Measurements from ENCODE around the gene PEAR1. TPM values are rescaled to one million over a fixed set of nuclear protein-coding genes. Genes with fewer than 3 reads are reported as not detected.
A peak's percentile ranks its signal among the peaks of the same experiment; 100 is the strongest.

PEAR1 gene
- polyA plus RNA-seq, 1 donor: 5.9 TPM

DNA sequence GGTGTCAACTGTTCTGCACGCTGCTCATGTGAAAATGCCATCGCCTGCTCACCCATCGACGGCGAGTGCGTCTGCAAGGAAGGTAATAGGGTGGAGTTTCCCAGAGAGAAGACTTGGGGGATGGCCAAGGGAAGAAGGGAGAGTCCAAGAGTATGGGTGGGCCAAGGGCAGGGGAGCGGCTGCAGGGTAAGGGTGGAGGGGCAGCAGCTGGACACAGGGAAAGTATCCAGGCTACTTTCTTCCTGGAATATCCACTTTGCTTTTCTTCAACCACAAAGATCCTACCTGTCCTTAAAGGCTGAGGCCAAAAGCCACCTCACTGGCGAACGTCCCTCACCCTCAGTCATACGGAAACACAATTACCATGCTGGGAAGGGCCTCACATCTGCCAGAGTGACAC, 15.4 kb downstream of the PEAR1 start:
- no peaks in the 10 kb centered on the region for H3K36me3 ChIP-seq (ENCODE audit: control insufficient read depth, insufficient read depth, low read length)
- no peak overlapping the region for H3K27ac ChIP-seq (ENCODE audit: low read length)
- 60% methylated on average over 1 of the region's 10 CpGs for WGBS (ENCODE audit: insufficient coverage, low lambda C conversion rate)
- H3K9me3 ChIP-seq (ENCODE audit: control insufficient read depth, low read depth, low read length): peaks cover 8% of the 10 kb centered on the region
- peaks cover 62% of the 10 kb centered on the region for H3K27me3 ChIP-seq (ENCODE audit: control insufficient read depth, insufficient read depth, low read length)
- H3K4me3 ChIP-seq (ENCODE audit: low read length): no peak overlapping the region
- DNase-seq: no peak
- peaks cover 12% of the 10 kb centered on the region for H3K4me1 ChIP-seq (ENCODE audit: control insufficient read depth, insufficient read depth, low read length)

DNA sequence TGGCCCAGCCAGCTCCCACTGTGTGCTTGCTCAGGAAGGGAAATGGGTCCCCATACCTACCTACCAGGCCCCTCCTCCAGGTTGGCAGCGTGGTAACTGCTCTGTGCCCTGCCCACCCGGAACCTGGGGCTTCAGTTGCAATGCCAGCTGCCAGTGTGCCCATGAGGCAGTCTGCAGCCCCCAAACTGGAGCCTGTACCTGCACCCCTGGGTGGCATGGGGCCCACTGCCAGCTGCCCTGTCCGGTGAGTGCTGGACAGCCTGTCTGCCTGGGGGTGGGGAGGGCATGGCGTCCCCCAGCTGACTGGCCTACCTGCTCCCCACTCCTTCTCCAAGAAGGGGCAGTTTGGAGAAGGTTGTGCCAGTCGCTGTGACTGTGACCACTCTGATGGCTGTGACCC, 16.2 kb downstream of the PEAR1 start:
- peaks cover 60% of the 10 kb centered on the region for H3K27me3 ChIP-seq (ENCODE audit: control insufficient read depth, insufficient read depth, low read length)
- no CpG with 5 or more reads among the region's 5 CpGs for WGBS (ENCODE audit: insufficient coverage, low lambda C conversion rate)
- peaks cover 8% of the 10 kb centered on the region for H3K9me3 ChIP-seq (ENCODE audit: control insufficient read depth, low read depth, low read length)
- H3K4me1 ChIP-seq (ENCODE audit: control insufficient read depth, insufficient read depth, low read length): peaks cover 12% of the 10 kb centered on the region
- H3K27ac ChIP-seq (ENCODE audit: low read length): no peak overlapping the region
- no peak overlapping the region for H3K4me3 ChIP-seq (ENCODE audit: low read length)
- H3K36me3 ChIP-seq (ENCODE audit: control insufficient read depth, insufficient read depth, low read length): no peaks in the 10 kb centered on the region
- DNase-seq: no peak

DNA sequence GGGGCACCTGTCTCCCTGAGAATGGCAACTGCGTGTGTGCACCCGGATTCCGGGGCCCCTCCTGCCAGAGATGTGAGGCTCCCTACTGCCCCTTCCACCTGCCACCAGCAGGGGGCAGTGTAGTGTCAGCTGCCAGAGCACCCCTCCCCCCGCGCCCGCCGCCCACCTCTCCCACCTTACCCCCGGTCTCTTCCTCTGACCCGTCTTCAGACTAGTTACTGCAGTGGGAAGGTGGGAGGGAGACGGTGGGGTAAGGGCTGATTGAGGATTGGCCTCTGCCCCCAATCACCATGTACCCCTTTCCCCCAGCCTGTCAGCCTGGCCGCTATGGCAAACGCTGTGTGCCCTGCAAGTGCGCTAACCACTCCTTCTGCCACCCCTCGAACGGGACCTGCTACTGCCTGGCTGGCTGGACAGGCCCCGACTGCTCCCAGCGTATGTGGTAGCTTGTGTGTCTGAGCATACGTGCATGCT, 16.8 kb downstream of the PEAR1 start:
- no peak overlapping the region for H3K27ac ChIP-seq (ENCODE audit: low read length)
- peaks cover 60% of the 10 kb centered on the region for H3K27me3 ChIP-seq (ENCODE audit: control insufficient read depth, insufficient read depth, low read length)

DNA sequence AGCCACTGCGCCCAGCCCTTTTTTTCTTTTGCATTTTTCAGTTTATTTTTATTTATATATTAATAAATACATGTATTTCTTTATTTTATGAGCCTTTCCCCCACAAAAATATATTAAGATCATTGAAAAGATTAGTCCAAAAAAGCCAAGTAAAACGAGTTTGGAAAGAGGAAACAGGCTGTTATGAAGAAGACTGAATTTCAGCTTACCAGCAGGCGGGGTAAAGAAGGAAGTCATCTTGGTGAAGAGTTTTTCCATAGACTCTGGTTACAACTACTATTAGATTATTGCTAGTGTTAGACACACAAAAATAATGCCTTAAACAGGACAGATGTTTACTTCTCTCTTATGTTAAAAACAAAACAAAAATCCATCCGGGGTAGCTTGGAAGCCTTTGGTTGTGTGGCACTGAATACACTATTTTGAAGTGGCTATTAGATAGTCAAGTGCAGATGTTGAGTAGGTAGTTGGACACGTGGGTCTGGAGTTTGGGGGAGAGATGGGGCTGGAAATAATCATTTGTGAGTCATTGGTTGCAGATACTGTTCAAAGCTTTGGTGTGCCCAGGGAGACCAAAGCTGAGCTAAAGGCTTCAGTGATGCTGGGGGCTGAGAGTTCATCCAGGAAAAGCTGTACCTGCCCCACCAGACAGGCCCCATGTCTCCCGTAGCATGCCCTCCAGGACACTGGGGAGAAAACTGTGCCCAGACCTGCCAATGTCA, 18.2 kb downstream of the PEAR1 start:
- no peak for DNase-seq
- WGBS (ENCODE audit: insufficient coverage, low lambda C conversion rate): 67% methylated on average over 3 of the region's 6 CpGs
- no peak overlapping the region for H3K27ac ChIP-seq (ENCODE audit: low read length)
- H3K36me3 ChIP-seq (ENCODE audit: control insufficient read depth, insufficient read depth, low read length): no peaks in the 10 kb centered on the region
- no peak overlapping the region for H3K4me3 ChIP-seq (ENCODE audit: low read length)
- peaks cover 8% of the 10 kb centered on the region for H3K9me3 ChIP-seq (ENCODE audit: control insufficient read depth, low read depth, low read length)
- H3K27me3 ChIP-seq (ENCODE audit: control insufficient read depth, insufficient read depth, low read length): peaks cover 52% of the 10 kb centered on the region
- peaks cover 12% of the 10 kb centered on the region for H3K4me1 ChIP-seq (ENCODE audit: control insufficient read depth, insufficient read depth, low read length)

More for the DNA sequence above, 16.8 kb downstream of the PEAR1 start:
- Histone ChIP-seq H3K9me3 (ENCODE audit: control insufficient read depth, low read depth, low read length) (peaks cover 8% of the 10 kb centered on the region), H3K36me3 (ENCODE audit: control insufficient read depth, insufficient read depth, low read length) (no peaks in the 10 kb centered on the region), H3K4me3 (ENCODE audit: low read length) (no peak overlapping the region), H3K4me1 (ENCODE audit: control insufficient read depth, insufficient read depth, low read length) (peaks cover 12% of the 10 kb centered on the region)
- DNase-seq: peak; percentile 35 to 37
- no CpG with 5 or more reads among the region's 18 CpGs for whole genome bisulfite sequencing (ENCODE audit: insufficient coverage, low lambda C conversion rate)

DNA sequence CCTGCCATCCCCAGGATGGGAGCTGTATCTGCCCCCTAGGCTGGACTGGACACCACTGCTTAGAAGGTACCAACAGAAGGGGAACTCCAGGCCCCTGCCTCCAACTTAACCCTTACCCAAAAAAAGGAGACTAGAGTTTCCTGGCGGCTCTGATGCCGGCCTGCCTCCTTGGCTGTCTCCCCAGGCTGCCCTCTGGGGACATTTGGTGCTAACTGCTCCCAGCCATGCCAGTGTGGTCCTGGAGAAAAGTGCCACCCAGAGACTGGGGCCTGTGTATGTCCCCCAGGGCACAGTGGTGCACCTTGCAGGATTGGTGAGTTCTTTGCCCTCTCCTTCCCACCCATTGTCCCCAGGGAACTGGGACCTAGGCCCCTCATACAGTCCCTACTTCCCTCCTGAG, 18.8 kb downstream of the PEAR1 start:
- no CpG with 5 or more reads among the region's 2 CpGs for WGBS (ENCODE audit: insufficient coverage, low lambda C conversion rate)
- peaks cover 12% of the 10 kb centered on the region for H3K4me1 ChIP-seq (ENCODE audit: control insufficient read depth, insufficient read depth, low read length)
- H3K27me3 ChIP-seq (ENCODE audit: control insufficient read depth, insufficient read depth, low read length): peaks cover 47% of the 10 kb centered on the region
- H3K27ac ChIP-seq (ENCODE audit: low read length): no peak overlapping the region
- no peaks in the 10 kb centered on the region for H3K36me3 ChIP-seq (ENCODE audit: control insufficient read depth, insufficient read depth, low read length)
- DNase-seq: no peak
- H3K4me3 ChIP-seq (ENCODE audit: low read length): no peak overlapping the region
- peaks cover 8% of the 10 kb centered on the region for H3K9me3 ChIP-seq (ENCODE audit: control insufficient read depth, low read depth, low read length)

DNA sequence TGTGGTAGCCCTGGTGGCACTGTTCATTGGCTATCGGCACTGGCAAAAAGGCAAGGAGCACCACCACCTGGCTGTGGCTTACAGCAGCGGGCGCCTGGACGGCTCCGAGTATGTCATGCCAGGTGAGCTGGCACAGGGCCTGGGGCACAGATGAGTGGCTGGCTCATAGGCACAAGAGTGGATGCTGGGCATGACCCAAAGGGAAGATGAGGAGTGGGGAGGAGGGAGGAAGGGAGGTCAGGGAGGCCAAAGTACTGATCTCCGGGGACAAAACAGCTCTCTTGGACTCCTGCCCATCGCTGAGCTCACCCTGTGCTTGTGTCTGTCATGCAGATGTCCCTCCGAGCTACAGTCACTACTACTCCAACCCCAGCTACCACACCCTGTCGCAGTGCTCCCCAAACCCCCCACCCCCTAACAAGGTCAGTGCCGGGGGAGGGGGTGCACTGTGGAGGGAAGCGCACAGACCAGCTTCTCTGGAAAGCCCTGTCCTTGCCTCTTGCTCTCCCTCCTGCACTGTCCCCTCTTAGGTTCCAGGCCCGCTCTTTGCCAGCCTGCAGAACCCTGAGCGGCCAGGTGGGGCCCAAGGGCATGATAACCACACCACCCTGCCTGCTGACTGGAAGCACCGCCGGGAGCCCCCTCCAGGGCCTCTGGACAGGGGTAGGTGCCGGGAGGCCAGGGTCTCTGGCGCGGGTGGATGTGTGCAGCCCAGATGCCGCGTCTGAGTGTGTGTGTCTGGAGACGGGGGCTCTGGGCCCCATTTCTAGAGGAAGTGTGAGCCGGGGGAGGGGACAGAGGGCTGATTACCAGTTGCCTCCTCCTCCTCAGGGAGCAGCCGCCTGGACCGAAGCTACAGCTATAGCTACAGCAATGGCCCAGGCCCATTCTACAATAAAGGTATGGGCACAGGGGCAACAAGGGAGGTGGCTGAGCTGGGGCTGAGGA, 19.6 kb downstream of the PEAR1 start:
- H3K36me3 ChIP-seq (ENCODE audit: control insufficient read depth, insufficient read depth, low read length): no peaks in the 10 kb centered on the region
- no peak overlapping the region for H3K27ac ChIP-seq (ENCODE audit: low read length)
- no CpG with 5 or more reads among the region's 24 CpGs for WGBS (ENCODE audit: insufficient coverage, low lambda C conversion rate)
- peaks cover 40% of the 10 kb centered on the region for H3K27me3 ChIP-seq (ENCODE audit: control insufficient read depth, insufficient read depth, low read length)
- no peak overlapping the region for H3K4me3 ChIP-seq (ENCODE audit: low read length)
- H3K4me1 ChIP-seq (ENCODE audit: control insufficient read depth, insufficient read depth, low read length): peaks cover 12% of the 10 kb centered on the region
- DNase-seq: no peak
- peaks cover 5% of the 10 kb centered on the region for H3K9me3 ChIP-seq (ENCODE audit: control insufficient read depth, low read depth, low read length)

DNA sequence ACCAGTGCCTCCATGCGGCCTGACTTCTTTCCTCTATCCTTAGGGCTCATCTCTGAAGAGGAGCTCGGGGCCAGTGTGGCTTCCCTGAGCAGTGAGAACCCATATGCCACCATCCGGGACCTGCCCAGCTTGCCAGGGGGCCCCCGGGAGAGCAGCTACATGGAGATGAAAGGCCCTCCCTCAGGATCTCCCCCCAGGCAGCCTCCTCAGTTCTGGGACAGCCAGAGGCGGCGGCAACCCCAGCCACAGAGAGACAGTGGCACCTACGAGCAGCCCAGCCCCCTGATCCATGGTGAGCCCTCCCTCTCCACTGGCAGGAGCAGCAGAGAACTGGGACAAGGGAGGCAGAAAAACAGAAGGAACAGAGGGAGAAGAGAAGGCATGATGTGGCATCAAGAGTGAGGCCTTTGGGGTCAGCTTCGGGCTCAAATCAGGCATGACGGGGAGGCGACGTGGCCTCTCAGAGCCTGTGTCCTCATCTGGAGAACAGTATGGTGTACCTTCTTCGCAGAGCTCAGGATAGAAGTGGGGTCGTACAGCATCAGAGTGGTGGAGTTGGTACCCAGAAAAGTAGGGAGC, 20.4 kb downstream of the PEAR1 start:
- no CpG with 5 or more reads among the region's 13 CpGs for WGBS (ENCODE audit: insufficient coverage, low lambda C conversion rate)
- H3K27me3 ChIP-seq (ENCODE audit: control insufficient read depth, insufficient read depth, low read length): peaks cover 37% of the 10 kb centered on the region

DNA sequence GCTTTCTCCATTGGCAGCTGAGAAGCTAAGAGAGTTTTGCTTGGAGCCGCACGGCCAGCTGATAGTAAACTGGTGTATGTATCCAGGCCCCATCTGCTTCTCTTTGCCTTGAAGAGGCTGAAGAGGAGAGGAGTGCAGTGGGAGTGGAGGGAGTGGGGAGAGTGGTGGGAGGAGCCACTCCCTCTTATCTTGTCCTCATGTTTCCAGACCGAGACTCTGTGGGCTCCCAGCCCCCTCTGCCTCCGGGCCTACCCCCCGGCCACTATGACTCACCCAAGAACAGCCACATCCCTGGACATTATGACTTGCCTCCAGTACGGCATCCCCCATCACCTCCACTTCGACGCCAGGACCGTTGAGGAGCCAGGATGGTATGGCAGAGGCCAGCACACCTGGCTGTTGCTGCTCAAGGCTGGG, 20.9 kb downstream of the PEAR1 start:
- DNase-seq: no peak
- H3K4me1 ChIP-seq (ENCODE audit: control insufficient read depth, insufficient read depth, low read length): peaks cover 12% of the 10 kb centered on the region
- H3K27ac ChIP-seq (ENCODE audit: low read length): no peak overlapping the region
- no CpG with 5 or more reads among the region's 9 CpGs for WGBS (ENCODE audit: insufficient coverage, low lambda C conversion rate)
- H3K27me3 ChIP-seq (ENCODE audit: control insufficient read depth, insufficient read depth, low read length): peaks cover 35% of the 10 kb centered on the region
- no peaks in the 10 kb centered on the region for H3K9me3 ChIP-seq (ENCODE audit: control insufficient read depth, low read depth, low read length)
- no peaks in the 10 kb centered on the region for H3K36me3 ChIP-seq (ENCODE audit: control insufficient read depth, insufficient read depth, low read length)
- H3K4me3 ChIP-seq (ENCODE audit: low read length): no peak overlapping the region

More for the DNA sequence above, 20.4 kb downstream of the PEAR1 start:
- H3K27ac ChIP-seq (ENCODE audit: low read length): no peak overlapping the region
- no peak overlapping the region for H3K4me3 ChIP-seq (ENCODE audit: low read length)
- H3K4me1 ChIP-seq (ENCODE audit: control insufficient read depth, insufficient read depth, low read length): peaks cover 12% of the 10 kb centered on the region
- no peaks in the 10 kb centered on the region for H3K36me3 ChIP-seq (ENCODE audit: control insufficient read depth, insufficient read depth, low read length)
- no peaks in the 10 kb centered on the region for H3K9me3 ChIP-seq (ENCODE audit: control insufficient read depth, low read depth, low read length)
- DNase-seq: no peak

DNA sequence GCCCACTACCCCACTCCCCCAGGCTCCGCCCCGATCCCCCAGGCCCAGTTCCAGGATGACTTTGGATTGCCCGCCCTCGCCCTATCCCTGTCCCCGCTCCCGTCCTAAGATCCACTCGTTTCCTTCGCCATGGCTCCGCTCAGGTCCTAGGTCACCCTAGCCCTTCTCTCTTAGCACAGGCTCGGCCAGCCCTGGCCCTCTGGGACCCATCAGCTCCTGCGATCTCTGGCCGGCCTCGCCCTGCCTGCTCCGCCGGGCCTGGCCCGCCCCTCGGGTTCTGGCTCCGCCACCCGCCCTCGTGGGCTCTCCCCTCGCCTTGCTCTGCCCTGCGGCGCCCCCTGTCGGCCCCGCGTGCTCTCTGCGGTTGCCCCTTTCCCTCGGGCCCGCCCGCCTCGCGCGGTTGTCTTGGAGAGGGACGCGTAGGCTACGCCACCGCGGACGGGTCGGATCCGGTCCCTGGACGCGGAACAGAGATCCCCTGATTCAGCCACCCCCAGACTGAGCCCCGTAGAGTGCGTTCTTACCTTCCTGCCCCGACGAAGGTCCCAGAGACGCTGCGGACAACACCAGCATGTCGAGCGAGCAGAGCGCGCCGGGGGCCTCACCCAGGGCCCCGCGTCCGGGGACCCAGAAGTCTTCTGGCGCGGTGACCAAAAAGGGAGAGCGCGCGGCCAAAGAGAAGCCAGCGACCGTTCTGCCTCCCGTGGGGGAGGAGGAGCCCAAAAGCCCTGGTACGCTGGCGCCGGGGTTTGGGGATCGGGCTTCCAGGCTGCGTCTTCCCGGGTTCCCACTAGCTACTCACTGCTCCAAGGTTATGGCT, 26.9 kb downstream of the PEAR1 start, which contains the start of gene LRRC71:
TSS of gene LRRC71 (plus strand) at position 400 of the 820 bp plus-strand sequence. CDS start at position 572, 172 bp downstream.
- H3K36me3 ChIP-seq (ENCODE audit: control insufficient read depth, insufficient read depth, low read length): no peaks in the 10 kb centered on the region
- no peak within 1 kb of the TSS for H3K27ac ChIP-seq (ENCODE audit: low read length)
- H3K4me3 ChIP-seq (ENCODE audit: low read length): no peak within 1 kb of the TSS
- peaks cover 7% of the 10 kb centered on the region for H3K4me1 ChIP-seq (ENCODE audit: control insufficient read depth, insufficient read depth, low read length)
- no CpG with 5 or more reads among the region's 71 CpGs for WGBS (ENCODE audit: insufficient coverage, low lambda C conversion rate)
- peaks cover 70% of the 10 kb centered on the region for H3K27me3 ChIP-seq (ENCODE audit: control insufficient read depth, insufficient read depth, low read length)
- peaks cover 9% of the 10 kb centered on the region for H3K9me3 ChIP-seq (ENCODE audit: control insufficient read depth, low read depth, low read length)
- DNase-seq: peak; percentile 74 to 80
